B cell (primary cell): ENCODE data around the gene AMZ1. TPM values are rescaled to one million over a fixed set of nuclear protein-coding genes. Genes with fewer than 3 reads are reported as not detected.

Source experiments
- ATAC-seq: fragments of 200-7000 bp; cut with Tn5 transposase; one replicate; pipeline ENCODE4 v1.10.0; 2021; ENCODE audit warnings: low read depth, mild to moderate bottlenecking, moderate number of reproducible peaks, moderate library complexity
- CTCF ChIA-PET: fragments of 350-600 bp; sonication (Branson Sonifier 250); formaldehyde crosslinking; loops from one replicate; lab custom pipeline; 2021; ENCODE audit warnings: antibody characterized with exemption, inconsistent platforms; lab: Charles Lee
- POLR2A ChIA-PET: fragments of 350-600 bp; sonication (Branson Sonifier 250); formaldehyde crosslinking; loops from one replicate; lab custom pipeline; 2021; ENCODE audit warnings: antibody characterized with exemption; lab: Charles Lee
- DNase-seq: peaks from one replicate; pipeline ENCODE4 v3.0.0; 2013
- H2AFZ ChIP-seq: 2 replicates; pipeline ENCODE4 v1.6.1; 2012; ENCODE audit warnings: mild to moderate bottlenecking, low read depth, low read length; ENCODE audit not compliant: insufficient read depth, poor library complexity, severe bottlenecking
- H3K27ac ChIP-seq, 2 donors: 1 replicate in 1 of 2; 2 replicates in 1 of 2; pipeline ENCODE4 v1.5.1; 2012 to 2013; ENCODE audit warnings: low read length in 2 of 2, mild to moderate bottlenecking in 2 of 2, moderate library complexity in 1 of 2
- H3K27me3 ChIP-seq, 4 experiments: fragments of 200-600 bp in 1 of 4; sonication (generic) in 1 of 4; replicated peaks in 1 of 4; 1 replicate in 2 of 4; 2 replicates in 2 of 4; pipeline versions ENCODE4 v1.6.1 to v1.7.0; 2013 to 2016; ENCODE audit warnings: low read length in 3 of 4, mild to moderate bottlenecking in 2 of 4, mixed read lengths in 1 of 4, moderate library complexity in 1 of 4; ENCODE audit not compliant: insufficient read depth in 4 of 4, control insufficient read depth in 3 of 4; ENCODE audit errors: control extremely low read depth in 1 of 4
- H3K36me3 ChIP-seq, 2 experiments: replicated peaks in 1 of 2; 1 replicate in 1 of 2; 2 replicates in 1 of 2; pipeline versions ENCODE4 v1.6.1 to v1.7.1; 2013; ENCODE audit warnings: low read length in 1 of 2; ENCODE audit not compliant: insufficient read depth in 2 of 2, control insufficient read depth in 1 of 2; ENCODE audit errors: control extremely low read depth in 1 of 2, extremely low read depth in 1 of 2
- H3K4me1 ChIP-seq, 2 donors: fragments of 200-600 bp in 1 of 2; sonication (generic) in 1 of 2; 1 replicate in 1 of 2; 2 replicates in 1 of 2; pipeline versions ENCODE4 v1.5.1 to v1.6.1; 2013 to 2017; ENCODE audit warnings: low read length in 2 of 2; ENCODE audit not compliant: control insufficient read depth in 2 of 2, insufficient read depth in 2 of 2
- H3K4me2 ChIP-seq: replicated peaks from 2 replicates; pipeline ENCODE3; 2012; ENCODE audit warnings: mild to moderate bottlenecking, low read depth, low read length; ENCODE audit not compliant: poor library complexity, severe bottlenecking
- H3K4me3 ChIP-seq, 5 experiments: fragments of 200-600 bp in 1 of 5; sonication (generic) in 1 of 5; 1 replicate in 3 of 5; 2 replicates in 2 of 5; pipeline versions ENCODE4 v1.5.1 to v1.7.0; 2011 to 2016; ENCODE audit warnings: low read length in 4 of 5, mild to moderate bottlenecking in 4 of 5, low read depth in 2 of 5, control low read depth in 1 of 5, moderate library complexity in 1 of 5; ENCODE audit not compliant: insufficient read depth in 1 of 5; ENCODE audit errors: control extremely low read depth in 1 of 5, extremely low read depth in 1 of 5
- H3K79me2 ChIP-seq: fragments of 200-600 bp; sonication (generic); one replicate; pipeline ENCODE4 v1.6.0; 2016; ENCODE audit warnings: low read length; ENCODE audit not compliant: control insufficient read depth, insufficient read depth
- H3K9ac ChIP-seq: fragments of 200-600 bp; sonication (generic); 2 replicates; pipeline ENCODE4 v1.6.1; 2017; ENCODE audit warnings: mild to moderate bottlenecking, low read length, moderate library complexity
- H3K9me3 ChIP-seq, 3 donors: one replicate each; pipeline versions ENCODE4 v1.6.1 to v1.7.1; 2013; ENCODE audit warnings: low read length in 2 of 3; ENCODE audit not compliant: control insufficient read depth in 2 of 3, insufficient read depth in 1 of 3; ENCODE audit errors: control extremely low read depth in 1 of 3
- H4K20me1 ChIP-seq: 2 replicates; pipeline ENCODE4 v1.6.0; 2012; ENCODE audit warnings: mild to moderate bottlenecking, low read length; ENCODE audit not compliant: insufficient read depth, control insufficient read depth, poor library complexity, severe bottlenecking
- H3K27ac Mint-ChIP-seq: one replicate; pipeline ENCODE4 v1.8.0; 2021; ENCODE audit warnings: mixed read lengths
- H3K27me3 Mint-ChIP-seq: one replicate; pipeline ENCODE4 v1.8.0; 2021; ENCODE audit warnings: mixed read lengths
- H3K4me1 Mint-ChIP-seq: one replicate; pipeline ENCODE4 v1.8.0; 2021; ENCODE audit warnings: mixed read lengths
- H3K4me3 Mint-ChIP-seq: one replicate; pipeline ENCODE4 v1.8.0; 2021; ENCODE audit warnings: mixed read lengths
- H3K9me3 Mint-ChIP-seq: one replicate; pipeline ENCODE4 v1.8.0; 2022; ENCODE audit warnings: mixed read lengths; ENCODE audit not compliant: insufficient read depth
- CTCF ChIP-seq: fragments of 200-600 bp; IDR thresholded peaks from one replicate; pipeline ENCODE4 v1.8.0; 2022; ENCODE audit warnings: antibody characterized with exemption, mild to moderate bottlenecking
- EZH2 ChIP-seq: IDR thresholded peaks from 2 replicates; pipeline ENCODE4 v1.6.1; 2012; ENCODE audit warnings: borderline replicate concordance, low read depth, mild to moderate bottlenecking, moderate library complexity, low read length; ENCODE audit not compliant: insufficient read depth, poor library complexity, severe bottlenecking
- WGBS: methylation state at CpG from one replicate; pipeline ENCODE4 v1.1.5; 2013; ENCODE audit warnings: missing lambda C conversion rate; ENCODE audit not compliant: insufficient coverage; 5-methylcytosine and 5-hydroxymethylcytosine counted together
- intact Hi-C: fragments of 100-400 bp; cut with micrococcal nuclease; formaldehyde crosslinking; loops from one replicate; pipeline ENCODE4 v1.10.0; 2022
- polyA plus RNA-seq: library from polyadenylated mRNA; depleted of rRNA; stranded (reverse); fragments of >200 nt; gene quantifications from 2 replicates; pipeline ENCODE4 v1.2.3, GENCODE V29; 2012
- total RNA-seq, 2 donors: library from RNA; stranded (reverse); fragments of 120-200 nt in 1 of 2; gene quantifications; 1 replicate in 1 of 2; 2 replicates in 1 of 2; pipeline versions ENCODE4 v1.2.3 to v1.2.4, GENCODE V29; 2013 to 2022

AMZ1 gene
- total and polyA plus RNA-seq, 2 donors (not counting 1 experiment from before 2014, with no cell fraction given): 0.73 to 13.2 TPM

- Histone ChIP-seq H3K4me2 (no peak overlapping the region), H3K4me3 (no peak overlapping the region), H3K9me3 (no peaks in the 10 kb centered on the region), H4K20me1 (no peaks in the 10 kb centered on the region), H3K4me1 (peaks cover 13 to 18% of the 10 kb centered on the region in 2 donors), H3K27ac (no peak overlapping the region), H2AFZ (no peak overlapping the region), H3K79me2 (no peaks in the 10 kb centered on the region), H3K9ac (no peak overlapping the region), H3K36me3 (no peaks in the 10 kb centered on the region), H3K27me3 (peaks cover 0 to 18% (median 0%) of the 10 kb centered on the region in 4 experiments)
- WGBS: 98% methylated on average over 35 of the region's 40 CpGs
- Mint-ChIP-seq H3K27ac (peak overlapping the region; percentile 50), H3K27me3 (no peaks in the 10 kb centered on the region), H3K9me3 (no peaks in the 10 kb centered on the region), H3K4me3 (peak overlapping the region; percentile 34), H3K4me1 (peaks cover 21% of the 10 kb centered on the region)
- intact Hi-C loops: no loop called here
- no peak for ATAC-seq
- no peak for DNase-seq
- POLR2A ChIA-PET: interaction anchor here (2.8 kb wide), 1 partner anchor 9 kb away, joined by 24 read pairs; no protein-coding TSS in a partner anchor
- CTCF ChIA-PET: interaction anchor here (5.1 kb wide), 1 partner anchor 10 kb away, joined by 72 read pairs; no protein-coding TSS in a partner anchor
- TF ChIP-seq CTCF (no peak), EZH2 (no peak)
These were observed 12.3 kb downstream of the AMZ1 start for GRCh38 chr7:2700141-2700850.

- H3K79me2 ChIP-seq: no peaks in the 10 kb centered on the region
- intact Hi-C loops: no loop called here
- H3K9me3 Mint-ChIP-seq: no peaks in the 10 kb centered on the region
- H3K27ac Mint-ChIP-seq: no peak overlapping the region
- no peaks in the 10 kb centered on the region for H4K20me1 ChIP-seq
- H3K4me2 ChIP-seq: no peak overlapping the region
- peaks cover 0 to 18% (median 0%) of the 10 kb centered on the region in 4 experiments for H3K27me3 ChIP-seq
- H2AFZ ChIP-seq: no peak overlapping the region
- H3K4me3 ChIP-seq: no peak overlapping the region
- no peak for TF ChIP-seq EZH2
- TF ChIP-seq CTCF: no peak
- ChIA-PET POLR2A (no interaction called here), CTCF (interaction anchor here (1.2 kb wide), 1 partner anchor 9 kb away, joined by 4 read pairs; no protein-coding TSS in a partner anchor)
- H3K4me1 ChIP-seq: peaks cover 13 to 15% of the 10 kb centered on the region in 2 donors
- no peak overlapping the region for H3K27ac ChIP-seq
- no peak overlapping the region for H3K4me3 Mint-ChIP-seq
- 97% methylated on average over 17 of the region's 17 CpGs for WGBS
- H3K9ac ChIP-seq: no peak overlapping the region
- DNase-seq: no peak
- peaks cover 21% of the 10 kb centered on the region for H3K4me1 Mint-ChIP-seq
- no peaks in the 10 kb centered on the region for H3K9me3 ChIP-seq
- no peaks in the 10 kb centered on the region for H3K27me3 Mint-ChIP-seq
- ATAC-seq: no peak
- H3K36me3 ChIP-seq: no peaks in the 10 kb centered on the region
These were observed 13.4 kb downstream of the AMZ1 start for GRCh38 chr7:2701424-2701823.
